Omental fat pad (tissue), 4 donors: ENCODE results near the gene SH3D19. TPM values are rescaled to one million over a fixed set of nuclear protein-coding genes. Genes with fewer than 3 reads are reported as not detected.
"Not testable (repeated sequence)": the region's sequence is repeated elsewhere in the genome, so short reads cannot be mapped to it uniquely, and the experiment has no call there.

Experiments
- ATAC-seq: fragments of 150-250 bp; one replicate; pipeline ENCODE4 v1.9.1; 2016; ENCODE audit warnings: mild to moderate bottlenecking, moderate library complexity; ENCODE audit not compliant: low FRiP score
- DNase-seq: peaks from one replicate; pipeline ENCODE4 v3.0.0-alpha.2; 2019; ENCODE audit warnings: low spot score
- CTCF ChIP-seq, 3 donors: fragments of 450-650 bp; IDR thresholded peaks; one replicate each; pipeline ENCODE4 v1.5.1; 2016 to 2017; ENCODE audit warnings: antibody characterized with exemption in 3 of 3, mild to moderate bottlenecking in 3 of 3, moderate library complexity in 2 of 3
- total RNA-seq, 4 donors: library from RNA; depleted of rRNA; stranded (reverse); fragments of >200 nt; gene quantifications; one replicate each; pipeline ENCODE4 v1.1.0, GENCODE V29; 2016

SH3D19 gene
- total RNA-seq, 4 donors from 2014 or later = 161 to 226 (median 191) TPM

GRCh38 chr4:151247395-151247794 lies 78.0 kb downstream of the SH3D19 start:
- no peak for DNase-seq
- no peak for ATAC-seq
- no peak for TF ChIP-seq CTCF (IDR thresholded peaks at IDR 0.05)

DNA sequence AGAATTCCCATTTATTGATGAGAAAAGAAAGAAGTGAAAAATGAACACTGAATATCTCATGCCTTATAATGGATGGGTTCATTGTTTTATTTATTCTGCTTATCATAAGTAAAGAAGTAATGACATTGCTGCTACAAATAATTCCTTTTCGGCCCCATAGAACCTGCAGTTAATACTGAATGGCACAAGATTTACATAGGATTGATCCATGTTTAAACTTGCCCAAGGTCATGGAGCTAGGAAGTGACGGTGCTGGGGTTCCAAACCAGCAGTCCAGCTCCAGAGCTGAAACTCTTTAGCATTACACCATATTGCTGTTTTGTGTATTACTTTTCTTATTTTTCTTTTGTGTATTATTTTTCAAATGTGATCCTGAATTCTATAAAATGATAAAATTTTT lies 78.7 kb downstream of the SH3D19 start:
- no peak for DNase-seq
- no peak for ATAC-seq
- TF ChIP-seq CTCF (IDR thresholded peaks at IDR 0.05) = no peak

- DNase-seq = no peak
Observed at GRCh38 chr4:151242305-151242704, 83.1 kb downstream of the SH3D19 start.

GRCh38 chr4:151239608-151240007 lies 85.8 kb downstream of the SH3D19 start:
- ATAC-seq (no peak), DNase-seq (no peak)
- no peak for TF ChIP-seq CTCF (IDR thresholded peaks at IDR 0.05)

More at GRCh38 chr4:151242305-151242704, 83.1 kb downstream of the SH3D19 start:
- no peak for ATAC-seq
- TF ChIP-seq CTCF (IDR thresholded peaks at IDR 0.05) = no peak

DNA sequence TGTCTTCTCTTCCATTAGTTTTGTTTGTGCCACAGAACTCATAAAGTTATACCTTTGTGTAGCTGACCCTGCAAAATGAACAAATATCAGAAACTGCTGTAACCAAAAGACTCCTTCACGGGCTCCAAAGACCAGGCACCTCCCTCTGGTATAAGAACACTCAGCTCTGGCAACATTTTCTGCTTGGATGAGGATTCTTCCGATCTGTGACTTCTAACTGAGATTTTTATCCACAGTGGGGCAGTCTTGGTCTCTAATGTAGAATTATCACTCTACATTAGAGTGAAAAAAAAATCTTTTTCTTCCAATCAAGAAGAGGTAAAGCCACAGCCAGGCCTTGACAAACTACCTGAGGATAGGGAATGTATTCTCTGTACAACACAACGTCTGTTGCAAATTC lies 86.9 kb downstream of the SH3D19 start:
- DNase-seq (no peak), ATAC-seq (no peak)
- no peak for TF ChIP-seq CTCF (IDR thresholded peaks at IDR 0.05)

DNA sequence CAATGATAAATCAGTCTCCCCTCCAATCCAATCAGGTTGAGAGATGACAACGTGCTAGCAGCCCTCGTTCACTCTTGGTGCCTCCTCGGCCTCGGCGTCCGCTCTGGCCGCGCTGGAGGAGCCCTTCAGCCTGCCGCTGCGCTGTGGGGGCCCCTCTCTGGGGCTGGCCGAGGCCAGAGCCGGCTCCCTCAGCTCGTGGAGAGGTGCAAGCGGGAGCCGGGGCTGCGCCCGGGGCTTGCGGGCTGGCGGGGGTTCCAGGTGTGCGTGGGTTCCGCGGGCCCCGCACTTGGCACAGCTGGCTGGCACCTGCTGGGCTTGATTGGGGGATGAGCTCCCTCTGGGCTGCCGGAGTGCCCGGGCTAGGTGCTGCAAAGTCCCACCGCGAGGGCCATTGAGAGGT lies 89.4 kb downstream of the SH3D19 start:
- no peak for TF ChIP-seq CTCF (IDR thresholded peaks at IDR 0.05)
- no peak for DNase-seq
- ATAC-seq = no peak

DNA sequence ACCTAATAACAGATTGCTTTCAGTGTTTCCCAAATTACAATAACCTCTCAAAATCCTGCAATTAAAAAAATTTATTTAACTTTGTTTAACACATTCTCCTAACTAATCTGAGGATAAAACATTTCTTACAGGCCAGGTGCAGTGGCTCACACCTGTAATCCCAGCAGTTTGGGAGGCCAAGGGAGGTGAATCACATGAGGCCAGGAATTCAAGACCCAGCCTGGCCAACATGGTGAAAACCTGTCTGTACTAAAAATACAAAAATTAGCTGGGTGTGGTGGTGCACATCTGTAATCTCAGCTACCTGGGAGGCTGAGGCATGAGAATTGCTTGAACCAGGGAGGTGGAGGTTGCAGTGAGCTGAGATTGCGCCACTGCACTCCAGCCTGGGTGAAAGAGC lies 90.0 kb downstream of the SH3D19 start:
- not testable (repeated sequence) for ATAC-seq, DNase-seq

DNA sequence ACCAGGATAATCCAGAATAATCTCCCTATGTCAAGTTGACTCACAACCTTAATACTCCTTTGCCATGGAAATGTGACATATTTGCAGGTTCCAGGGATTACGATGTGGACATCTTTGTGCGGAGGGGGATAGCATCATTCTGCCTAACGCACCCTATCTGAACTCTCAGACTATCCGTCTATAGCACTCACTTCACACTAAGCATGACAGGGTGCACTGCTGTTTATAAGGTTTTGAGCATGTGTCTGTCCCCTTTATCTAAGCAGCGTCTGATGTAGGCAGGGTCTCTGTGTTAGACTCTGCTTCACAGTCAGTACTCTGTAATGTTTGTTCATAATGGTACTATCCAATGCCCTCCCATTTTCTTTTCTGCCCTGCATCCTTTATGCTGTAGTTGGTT lies 91.8 kb downstream of the SH3D19 start:
- DNase-seq = no peak
- no peak for TF ChIP-seq CTCF (IDR thresholded peaks at IDR 0.05)

More for the DNA sequence above, 91.8 kb downstream of the SH3D19 start:
- ATAC-seq = no peak
